ENCODE data around the gene KIF1B. TPM values are rescaled to one million over a fixed set of nuclear protein-coding genes. Genes with fewer than 3 reads are reported as not detected.

KIF1B gene
- total and polyA plus RNA-seq, 8 donors: 8.2 to 26.4 (median 19.3) TPM

DNA sequence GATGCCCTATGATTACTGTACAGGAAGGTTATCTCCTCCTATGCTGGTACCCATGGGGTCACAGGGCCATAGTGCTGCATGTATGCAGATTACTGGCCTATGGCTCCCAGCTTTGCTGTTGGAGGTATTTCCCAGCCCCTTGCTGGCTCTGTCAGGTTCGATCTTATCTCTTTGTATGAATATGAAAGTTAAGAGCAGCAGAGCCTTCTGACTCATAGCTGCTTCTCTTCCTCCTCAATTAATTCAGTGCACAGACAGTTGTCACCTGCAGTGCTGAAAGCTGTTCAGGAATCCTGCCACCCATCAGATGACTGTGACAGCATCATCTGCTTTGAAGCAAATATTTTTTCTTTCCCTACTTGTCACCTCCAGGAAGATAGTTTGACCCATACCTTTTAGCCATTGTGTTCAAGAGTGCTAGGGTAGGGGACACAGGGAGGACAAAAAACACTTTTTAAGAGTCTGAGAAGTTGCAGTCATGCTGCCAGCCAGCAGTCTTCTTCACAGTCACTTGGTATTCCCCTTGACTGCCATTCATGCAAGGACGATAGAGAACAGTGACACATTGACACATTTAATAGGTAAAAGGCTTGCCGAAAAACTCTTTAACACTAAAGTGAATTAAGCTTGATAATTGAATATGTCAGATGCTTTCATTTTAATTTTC is 73.1 kb downstream of the KIF1B start:
- intact Hi-C loops (cut with DNase I): no loop called here
- H3K9me3 ChIP-seq: no peaks in the 10 kb centered on the region
- H3K27ac ChIP-seq: no peak overlapping the region
- peaks cover 0 to 12% (median 0%) of the 10 kb centered on the region in 3 donors for H3K36me3 ChIP-seq
- H3K4me3 ChIP-seq: no peak overlapping the region
- no peak for DNase-seq
- no peak for FAIRE-seq
- 88 to 89% methylated on average over 3 of the region's 3 CpGs for WGBS, 2 donors
- no peaks in the 10 kb centered on the region for H3K27me3 ChIP-seq
- peaks cover 0 to 11% (median 9%) of the 10 kb centered on the region in 3 donors for H3K4me1 ChIP-seq
- TF ChIP-seq, protein P1, sequence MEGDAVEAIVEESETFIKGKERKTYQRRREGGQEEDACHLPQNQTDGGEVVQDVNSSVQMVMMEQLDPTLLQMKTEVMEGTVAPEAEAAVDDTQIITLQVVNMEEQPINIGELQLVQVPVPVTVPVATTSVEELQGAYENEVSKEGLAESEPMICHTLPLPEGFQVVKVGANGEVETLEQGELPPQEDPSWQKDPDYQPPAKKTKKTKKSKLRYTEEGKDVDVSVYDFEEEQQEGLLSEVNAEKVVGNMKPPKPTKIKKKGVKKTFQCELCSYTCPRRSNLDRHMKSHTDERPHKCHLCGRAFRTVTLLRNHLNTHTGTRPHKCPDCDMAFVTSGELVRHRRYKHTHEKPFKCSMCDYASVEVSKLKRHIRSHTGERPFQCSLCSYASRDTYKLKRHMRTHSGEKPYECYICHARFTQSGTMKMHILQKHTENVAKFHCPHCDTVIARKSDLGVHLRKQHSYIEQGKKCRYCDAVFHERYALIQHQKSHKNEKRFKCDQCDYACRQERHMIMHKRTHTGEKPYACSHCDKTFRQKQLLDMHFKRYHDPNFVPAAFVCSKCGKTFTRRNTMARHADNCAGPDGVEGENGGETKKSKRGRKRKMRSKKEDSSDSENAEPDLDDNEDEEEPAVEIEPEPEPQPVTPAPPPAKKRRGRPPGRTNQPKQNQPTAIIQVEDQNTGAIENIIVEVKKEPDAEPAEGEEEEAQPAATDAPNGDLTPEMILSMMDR (IDR thresholded peaks at IDR 0.05): no peak
- ATAC-seq: no peak

DNA sequence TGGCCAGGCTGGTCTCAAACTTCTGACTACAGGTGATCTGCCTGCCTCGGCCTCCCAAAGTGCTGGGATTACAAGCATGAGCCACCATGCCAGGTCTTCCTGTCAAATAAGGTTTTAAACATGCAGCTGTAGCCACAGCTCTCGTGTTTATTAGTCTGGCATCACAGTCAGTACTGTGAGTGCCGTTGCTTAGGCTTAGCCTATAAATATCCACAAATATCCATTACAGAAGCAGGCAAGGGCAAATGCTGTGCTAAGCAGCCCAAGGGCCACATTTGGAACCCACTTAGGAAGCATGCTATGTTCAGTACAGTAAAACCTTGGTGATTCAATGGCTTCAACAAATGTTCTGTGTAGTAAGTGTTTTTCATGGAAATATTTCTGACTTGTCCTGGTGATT is 75.9 kb downstream of the KIF1B start:
- H3K9me3 ChIP-seq: no peaks in the 10 kb centered on the region
- H3K4me1 ChIP-seq: peaks cover 0 to 6% (median 5%) of the 10 kb centered on the region in 3 donors
- FAIRE-seq (no peak), ATAC-seq (peak in 2 of 4 donors; percentile 49 to 68), DNase-seq (no peak)
- H3K36me3 ChIP-seq: peaks cover 0 to 17% (median 0%) of the 10 kb centered on the region in 3 donors
- WGBS, 2 donors: 85 to 88% methylated on average over 3 of the region's 3 CpGs
- intact Hi-C loops (cut with DNase I): no loop called here
- H3K4me3 ChIP-seq: no peak overlapping the region
- H3K27ac ChIP-seq: no peak overlapping the region
- TF ChIP-seq, protein P1 (IDR thresholded peaks at IDR 0.05): no peak
- H3K27me3 ChIP-seq: no peaks in the 10 kb centered on the region

DNA sequence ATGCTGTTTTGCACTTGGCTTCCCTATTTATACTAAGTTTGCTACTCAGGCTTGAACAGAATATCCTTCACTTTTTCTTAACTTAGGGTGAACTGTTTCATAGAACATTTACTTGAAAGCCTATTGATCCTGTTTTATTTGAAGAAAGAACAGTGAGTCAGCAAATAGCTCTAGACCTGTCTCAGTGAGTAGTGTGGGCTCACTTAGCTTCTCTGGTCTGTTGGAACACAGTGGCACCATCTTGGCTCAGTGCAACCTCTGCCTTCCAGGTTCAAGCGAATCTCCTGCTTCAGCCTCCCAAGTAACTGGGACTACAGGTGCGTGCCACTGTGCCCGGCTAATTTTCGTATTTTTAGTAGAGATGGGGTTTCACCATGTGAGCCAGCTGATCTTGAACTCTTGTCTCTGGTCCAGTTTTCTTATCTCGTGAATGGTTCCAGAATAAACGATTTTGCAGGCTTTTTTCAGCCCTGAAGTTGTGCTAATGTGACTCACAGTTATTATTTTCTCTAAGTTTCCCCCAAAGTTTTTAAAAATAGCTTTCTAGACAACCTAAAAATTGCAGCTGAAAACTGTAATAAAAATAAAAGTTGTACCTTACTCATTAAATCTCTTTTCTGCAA is 76.8 kb downstream of the KIF1B start:
- H3K27ac ChIP-seq: no peak overlapping the region
- H3K4me3 ChIP-seq: no peak overlapping the region
- no peaks in the 10 kb centered on the region for H3K9me3 ChIP-seq
- peaks cover 0 to 19% (median 3%) of the 10 kb centered on the region in 3 donors for H3K36me3 ChIP-seq
- peak; percentile 40 to 55 (median 44) for ATAC-seq
- intact Hi-C loops (cut with DNase I): no loop called here
- H3K4me1 ChIP-seq: peaks cover 0 to 6% (median 5%) of the 10 kb centered on the region in 3 donors
- WGBS, 2 donors: 53 to 56% methylated on average over 6 of the region's 6 CpGs
- no peak for DNase-seq
- TF ChIP-seq, protein P1 (IDR thresholded peaks at IDR 0.05): no peak
- FAIRE-seq: no peak
- H3K27me3 ChIP-seq: no peaks in the 10 kb centered on the region

DNA sequence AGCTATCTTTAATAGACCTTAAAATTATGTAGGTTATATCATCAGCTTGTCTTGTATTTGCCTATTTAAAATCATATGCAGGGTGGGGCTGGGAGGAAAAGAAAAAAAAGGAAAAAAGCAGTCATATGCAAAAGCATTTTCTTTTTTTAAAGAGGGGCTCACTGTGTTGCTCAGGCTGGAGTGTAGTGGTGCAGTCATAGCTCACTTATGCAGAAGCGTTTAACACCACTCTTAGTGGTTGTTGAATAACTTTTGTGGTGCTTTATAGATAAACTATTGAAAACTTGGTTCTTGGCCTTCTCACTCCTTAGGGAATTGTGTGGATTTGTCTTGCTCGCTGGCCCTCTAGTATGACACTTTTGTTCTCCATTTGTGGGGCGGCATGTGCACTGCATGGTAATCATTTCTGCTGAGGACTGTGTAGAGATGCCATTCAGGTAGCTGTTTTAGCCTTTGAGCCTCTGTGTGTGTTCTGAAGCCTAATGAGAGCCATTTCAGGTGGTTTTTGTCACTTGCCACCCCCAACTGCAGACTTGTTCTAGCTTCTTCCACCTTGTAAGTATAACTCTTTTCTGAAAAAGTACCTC is 77.8 kb downstream of the KIF1B start:
- no peak for FAIRE-seq
- Histone ChIP-seq H3K9me3 (no peaks in the 10 kb centered on the region), H3K27me3 (no peaks in the 10 kb centered on the region), H3K4me3 (no peak overlapping the region), H3K4me1 (peaks cover 0 to 6% (median 5%) of the 10 kb centered on the region in 3 donors), H3K27ac (no peak overlapping the region), H3K36me3 (peaks cover 0 to 23% (median 3%) of the 10 kb centered on the region in 3 donors)
- TF ChIP-seq, protein P1 (IDR thresholded peaks at IDR 0.05): no peak
- DNase-seq: no peak
- ATAC-seq: no peak
- intact Hi-C loops (cut with DNase I): no loop called here
- WGBS, 2 donors: 88 to 91% methylated on average over 3 of the region's 3 CpGs

Data from pancreas (tissue), 10 donors.